ENCODE measurements around the gene PSD.

DNA sequence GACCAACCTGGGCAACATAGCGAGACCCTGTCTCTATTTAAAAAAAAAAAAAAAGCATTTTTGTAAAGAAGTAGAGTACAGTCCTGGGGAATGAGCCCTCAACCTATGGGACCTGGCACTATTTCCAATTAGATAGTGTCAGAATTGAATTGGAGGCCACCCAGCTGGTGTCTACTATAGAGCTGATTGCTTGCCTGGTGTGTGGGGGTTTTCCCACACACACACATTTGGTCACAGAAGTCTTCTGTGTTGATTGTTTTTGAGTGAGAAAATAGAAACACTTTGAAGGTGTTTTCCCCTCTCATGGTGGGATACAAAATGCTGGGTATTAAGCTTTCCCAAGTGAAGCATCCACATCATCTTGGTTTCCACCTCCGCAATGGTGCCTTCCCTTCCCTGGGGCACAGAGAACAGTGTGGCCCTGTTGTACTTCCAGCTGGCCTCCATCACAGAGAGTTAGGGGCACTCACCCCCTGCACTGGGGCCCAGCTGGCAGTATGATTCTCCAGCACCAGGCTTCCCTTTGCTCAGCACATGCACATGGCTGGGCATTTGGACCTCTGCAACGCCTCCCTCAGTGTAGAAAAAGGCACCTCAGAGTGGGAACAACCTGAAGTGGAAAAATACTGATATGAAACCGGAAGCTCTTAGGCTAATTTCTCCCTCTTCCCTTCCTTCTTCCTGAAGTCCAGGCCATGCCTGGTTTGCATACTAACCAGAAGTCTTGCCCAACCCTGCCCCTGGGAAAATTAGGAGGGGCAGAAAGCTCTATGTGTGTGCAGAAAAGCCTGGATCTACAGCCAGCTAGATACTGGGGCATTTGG, 33.8 kb downstream of the PSD start:
- TF ChIP-seq CTCF (IDR thresholded peaks at IDR 0.05; ENCODE audit: low read depth, low read length) (no peak), EZH2phosphoT487 (IDR thresholded peaks at IDR 0.05; ENCODE audit: low read depth) (no peak)
